ENCODE measurements around the gene SYCP2. TPM values are rescaled to one million over a fixed set of nuclear protein-coding genes. Genes with fewer than 3 reads are reported as not detected.

Gene SYCP2
- total RNA-seq, 1 experiment from 2014 or later: 0.40 TPM

- DNase-seq (ENCODE audit: low read depth): no peak
These were observed 11.7 kb upstream of the SYCP2 start for GRCh38 chr20:59945175-59945574.

DNA sequence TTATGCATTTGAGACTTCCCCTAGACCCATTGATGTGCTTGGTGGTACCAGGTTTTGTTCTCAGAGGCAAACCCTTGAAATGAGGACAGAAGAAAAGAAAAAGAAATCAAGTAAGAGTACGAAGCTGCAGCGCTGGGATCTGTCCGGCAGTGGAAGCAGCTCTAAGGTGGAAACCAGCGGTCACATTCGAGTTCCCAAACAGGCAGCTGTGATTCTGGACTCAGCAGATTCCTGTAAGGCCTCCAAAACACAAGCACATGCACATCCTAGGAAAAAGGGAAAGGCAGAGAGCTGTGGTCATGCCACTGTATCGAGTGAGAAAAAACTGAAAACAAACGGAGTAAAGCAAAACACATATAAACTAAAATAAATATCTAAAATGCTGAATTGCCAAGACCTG lies 11.3 kb upstream of the SYCP2 start:
- no peak for DNase-seq (ENCODE audit: low read depth)

DNA sequence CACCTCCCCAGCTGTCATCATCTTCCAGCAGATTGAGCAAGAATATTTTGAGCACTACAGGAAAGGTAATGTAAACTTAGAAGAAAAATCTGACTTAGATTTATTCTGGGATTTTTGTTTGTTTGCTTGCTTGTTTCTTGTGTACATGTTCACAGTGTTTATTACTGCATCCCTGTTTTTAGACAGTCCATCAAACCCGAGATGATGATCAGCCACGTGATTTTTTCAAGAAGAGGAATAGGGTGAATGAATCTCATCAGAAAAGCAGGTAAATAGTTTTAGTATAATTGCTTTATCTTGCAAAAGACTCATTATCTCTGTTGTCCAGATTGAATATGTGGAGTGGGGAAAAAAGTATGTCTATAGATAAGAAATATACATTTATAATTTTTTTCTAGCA lies 8.8 kb upstream of the SYCP2 start:
- DNase-seq (ENCODE audit: low read depth): no peak

DNA sequence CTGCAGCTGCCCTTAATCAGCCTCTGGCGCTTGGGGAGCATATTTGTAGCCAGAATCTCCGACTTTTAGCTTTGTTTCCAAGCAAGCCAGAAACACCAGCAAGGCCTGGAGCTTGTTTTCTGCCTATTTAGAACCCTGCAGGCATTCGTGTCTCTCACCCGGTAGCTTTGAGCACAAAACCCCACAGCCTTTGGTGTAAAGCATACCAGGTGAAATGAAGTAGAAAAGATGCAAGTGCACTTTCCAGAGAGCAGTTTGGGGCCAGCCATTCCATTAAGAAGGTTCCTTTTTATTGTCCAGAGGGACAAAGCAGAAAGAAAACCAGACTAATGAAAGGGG lies 7.5 kb upstream of the SYCP2 start:
- DNase-seq (ENCODE audit: low read depth): no peak

DNA sequence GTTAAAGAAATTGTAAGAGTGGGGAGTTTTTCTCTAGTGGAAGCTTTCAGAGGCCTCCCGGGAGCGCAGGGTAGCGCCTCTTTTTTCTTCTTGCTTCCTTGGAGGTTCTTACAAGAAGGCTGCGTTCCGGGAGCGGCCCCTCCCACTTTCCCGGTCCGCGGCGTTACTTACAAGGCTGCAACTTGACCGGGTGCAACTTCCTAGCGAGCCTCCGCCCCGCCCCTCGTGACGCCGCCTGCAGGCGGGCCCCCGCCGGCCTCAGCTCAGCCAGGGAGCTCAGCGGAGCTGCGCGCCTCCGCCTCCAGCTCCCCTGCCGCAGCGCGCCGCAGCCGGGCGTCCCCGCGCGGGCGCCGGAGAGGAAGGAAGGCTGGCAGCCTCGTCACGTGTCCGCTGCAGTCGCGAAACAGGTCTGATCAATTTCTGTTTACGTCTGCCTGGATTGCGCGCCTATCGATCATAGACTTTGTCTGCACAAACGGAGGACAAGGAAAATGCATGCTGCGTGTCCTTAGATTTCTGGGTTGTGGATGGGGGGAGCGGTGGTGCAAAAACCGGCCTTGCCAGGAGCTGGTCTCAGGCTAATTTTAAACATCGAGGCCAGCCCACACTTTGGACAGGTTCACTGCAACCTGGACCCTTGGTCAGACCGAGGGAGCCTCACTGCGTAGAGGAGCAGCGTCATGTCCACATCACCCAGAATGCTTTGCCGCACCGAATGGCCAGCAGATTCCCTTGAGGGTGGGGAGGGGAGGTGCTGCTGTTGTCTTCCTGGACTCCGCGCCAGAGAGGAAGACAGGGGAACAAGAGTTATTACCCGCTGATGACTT lies 6.9 kb upstream of the SYCP2 start, which contains the start of the genes FAM217B and PPP1R3D:
Gene FAM217B, plus strand, starts transcription at position 261 of the 827 bp plus-strand sequence. CDS start 3,555 bp downstream, outside the sequence.
Gene PPP1R3D, minus strand, starts transcription at position 177 of the 827 bp plus-strand sequence. CDS start 374 bp downstream, outside the sequence.
- peak; percentile 94 for DNase-seq (ENCODE audit: low read depth)

DNA sequence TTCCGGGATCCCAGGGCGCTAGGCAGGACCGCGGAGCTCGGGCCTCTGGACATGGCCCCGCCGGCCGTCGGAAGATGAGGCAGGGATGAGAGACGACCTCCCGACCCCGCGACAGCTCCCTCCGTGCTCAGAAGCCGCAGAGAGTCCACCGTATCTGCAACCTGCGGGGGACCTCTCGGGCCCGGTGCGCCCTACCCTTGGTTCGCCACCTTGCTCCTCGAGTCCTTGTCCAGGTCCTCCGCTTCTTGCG lies 6.4 kb upstream of the SYCP2 start:
- no peak for DNase-seq (ENCODE audit: low read depth)

DNA sequence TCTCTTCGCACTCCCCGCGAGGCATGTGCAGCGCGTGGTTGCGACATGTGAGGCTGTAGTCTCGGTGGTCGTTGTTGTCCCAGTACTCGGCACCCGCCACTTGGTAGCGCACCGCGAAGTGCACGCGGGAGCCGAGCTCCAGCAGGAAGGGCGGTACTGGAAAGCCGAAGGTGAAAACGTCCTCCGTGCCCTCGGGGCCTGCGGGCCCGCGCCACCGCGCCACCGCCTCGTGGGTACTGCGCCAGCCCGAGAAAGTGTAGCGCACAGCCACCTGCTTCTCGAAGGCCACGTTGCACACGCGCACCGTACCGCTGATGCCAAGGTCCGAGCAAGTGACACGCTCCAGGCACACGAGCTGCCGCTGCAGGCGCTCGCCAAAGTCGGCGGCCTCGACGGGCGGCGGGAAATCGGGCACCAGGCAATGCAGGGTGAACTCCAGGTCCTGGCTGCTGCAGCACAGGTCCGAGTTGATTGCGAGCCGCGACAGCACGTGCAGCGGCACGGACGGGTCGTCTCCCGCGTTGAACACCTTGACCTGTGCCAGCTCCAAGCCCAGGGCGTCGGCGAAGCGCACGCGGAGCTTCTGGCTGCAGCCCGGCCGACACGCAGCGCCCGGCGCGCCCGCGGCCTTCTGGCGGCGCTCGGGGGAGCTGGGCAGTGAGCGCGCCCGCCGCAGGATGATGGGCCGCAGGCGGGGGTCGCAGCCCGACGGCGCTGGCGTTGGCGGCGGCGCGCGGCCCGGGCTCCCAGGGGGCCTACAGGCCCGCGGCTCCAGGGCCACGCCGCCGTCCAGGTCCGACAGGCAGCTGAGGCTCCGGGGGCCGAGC lies 5.8 kb upstream of the SYCP2 start:
- no peak for DNase-seq (ENCODE audit: low read depth)

- DNase-seq (ENCODE audit: low read depth): no peak
These were observed 5.2 kb upstream of the SYCP2 start for GRCh38 chr20:59938696-59939051.

DNA sequence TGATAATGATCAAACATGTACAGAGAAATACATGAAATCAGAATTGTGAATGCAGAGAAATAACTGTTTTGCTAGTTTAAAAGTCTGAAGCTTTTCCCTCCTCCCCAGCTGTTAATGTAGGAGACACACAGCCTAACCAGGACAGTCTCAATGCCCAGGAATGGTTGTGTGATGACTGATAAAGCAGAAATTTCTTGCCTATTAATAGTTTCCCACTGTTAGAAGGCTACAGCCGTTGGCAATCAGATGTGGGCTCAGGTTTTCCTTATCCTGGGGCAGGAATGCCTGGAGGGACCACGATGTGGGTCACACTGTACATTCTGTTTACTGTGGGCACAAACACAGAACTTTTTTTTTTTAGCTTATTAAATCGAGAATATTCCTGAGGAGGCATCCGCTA lies 4.8 kb upstream of the SYCP2 start:
- DNase-seq (ENCODE audit: low read depth): peak; percentile 61

DNA sequence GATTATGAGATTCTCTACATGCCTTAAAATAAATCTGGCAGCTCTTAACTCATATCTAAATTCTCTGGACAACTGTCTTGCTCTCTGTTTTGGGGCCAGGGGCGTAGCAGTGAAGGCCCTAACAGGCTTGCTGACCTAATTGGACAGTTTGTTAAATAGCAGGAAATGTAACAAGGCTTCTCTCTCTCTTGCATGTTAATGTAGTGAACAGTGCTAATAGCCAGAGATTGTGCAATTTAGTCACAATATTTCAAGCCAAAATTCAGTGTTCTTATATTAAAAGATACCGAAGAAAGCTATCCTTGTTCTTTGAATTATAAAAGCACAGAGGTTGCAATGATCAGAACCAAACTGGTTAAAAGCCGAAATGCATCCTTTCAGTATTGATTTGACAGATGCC lies 3.7 kb upstream of the SYCP2 start:
- no peak for DNase-seq (ENCODE audit: low read depth)

- no peak for DNase-seq (ENCODE audit: low read depth)
These were observed 3.0 kb upstream of the SYCP2 start for GRCh38 chr20:59936409-59936808.

GRCh38 chr20:59935457-59936185 lies 2.2 kb upstream of the SYCP2 start:
- no peak for DNase-seq (ENCODE audit: low read depth)

DNA sequence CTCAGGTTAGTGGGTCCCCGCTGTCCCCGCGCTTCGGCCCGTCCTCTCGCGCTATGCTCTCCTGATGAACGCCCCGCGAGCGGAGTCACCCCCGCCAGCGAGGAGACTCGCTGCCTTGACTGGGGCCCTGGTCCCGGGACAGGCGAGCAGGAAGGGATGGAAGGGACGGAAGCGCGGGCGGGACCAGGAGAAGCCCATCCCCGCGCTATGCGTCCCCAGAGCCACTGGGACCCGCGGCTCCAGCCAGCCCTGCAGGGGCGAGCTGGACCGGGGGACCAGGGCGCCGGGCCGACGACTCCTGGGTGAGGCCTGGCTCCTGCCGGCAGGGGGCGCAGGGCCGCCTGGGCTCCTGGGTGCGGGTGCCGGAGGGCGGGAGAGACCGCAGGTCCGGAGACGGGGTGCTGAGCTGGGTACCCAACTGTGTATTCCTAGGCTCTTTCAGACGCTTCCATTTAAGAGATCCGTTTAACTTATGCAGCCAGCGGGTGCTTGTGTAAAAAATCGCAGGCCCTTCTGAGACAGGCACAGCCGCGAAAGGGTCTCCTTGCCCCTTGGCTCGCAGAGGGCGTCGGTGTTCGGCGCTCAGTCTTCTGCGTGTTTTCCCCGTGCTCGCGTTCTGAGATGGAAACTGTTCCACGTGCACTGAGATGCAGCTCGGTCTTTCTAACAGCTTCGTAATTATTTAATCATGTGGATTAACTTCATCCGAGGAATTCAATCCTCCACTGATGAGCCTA lies 580 bp upstream of the SYCP2 start:
- DNase-seq (ENCODE audit: low read depth): peak; percentile 17

DNA sequence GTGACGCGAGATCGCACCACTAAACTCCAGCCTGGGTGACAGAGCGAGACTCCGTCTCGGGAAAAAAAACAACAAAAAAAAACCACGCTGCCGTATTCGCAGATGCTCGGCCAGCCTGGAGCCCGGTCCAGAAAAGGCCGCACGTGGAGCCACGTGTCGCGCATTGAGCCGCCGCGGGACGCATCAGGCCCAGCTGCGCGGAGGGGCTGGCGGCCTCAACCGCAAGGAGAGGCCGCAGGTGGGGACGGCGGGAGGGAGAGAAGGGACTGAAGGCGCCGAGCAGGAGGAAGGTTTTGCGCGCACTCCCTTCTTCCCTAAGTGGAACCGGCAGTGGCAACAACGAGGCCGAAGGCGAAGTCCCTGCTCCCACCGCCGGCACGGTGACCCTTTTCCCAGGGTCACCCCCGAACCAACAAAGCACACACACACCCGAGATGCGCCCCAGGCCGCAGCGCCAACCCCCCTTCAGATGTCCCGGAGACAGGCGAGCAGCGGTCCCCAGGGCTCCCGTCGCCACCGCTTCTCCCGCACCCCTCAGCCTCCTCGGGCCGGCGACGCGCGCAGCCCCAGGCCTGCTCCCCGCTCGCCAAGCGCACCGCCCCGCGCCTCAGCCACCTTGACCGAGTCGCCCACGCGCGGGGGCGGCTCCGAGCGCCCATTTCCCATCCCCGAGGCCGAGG lies 681 bp downstream of the SYCP2 start:
- DNase-seq (ENCODE audit: low read depth): no peak

- DNase-seq (ENCODE audit: low read depth): no peak
These were observed 1.7 kb downstream of the SYCP2 start for GRCh38 chr20:59931511-59932312.

- DNase-seq (ENCODE audit: low read depth): no peak
These were observed 7.5 kb downstream of the SYCP2 start for GRCh38 chr20:59925899-59926298.

GRCh38 chr20:59925359-59925758 lies 8.1 kb downstream of the SYCP2 start:
- no peak for DNase-seq (ENCODE audit: low read depth)

- no peak for DNase-seq (ENCODE audit: low read depth)
These were observed 9.9 kb downstream of the SYCP2 start for GRCh38 chr20:59923514-59923913.

GRCh38 chr20:59920944-59921343 lies 12.5 kb downstream of the SYCP2 start:
- peak; percentile 51 for DNase-seq (ENCODE audit: low read depth)

DNA sequence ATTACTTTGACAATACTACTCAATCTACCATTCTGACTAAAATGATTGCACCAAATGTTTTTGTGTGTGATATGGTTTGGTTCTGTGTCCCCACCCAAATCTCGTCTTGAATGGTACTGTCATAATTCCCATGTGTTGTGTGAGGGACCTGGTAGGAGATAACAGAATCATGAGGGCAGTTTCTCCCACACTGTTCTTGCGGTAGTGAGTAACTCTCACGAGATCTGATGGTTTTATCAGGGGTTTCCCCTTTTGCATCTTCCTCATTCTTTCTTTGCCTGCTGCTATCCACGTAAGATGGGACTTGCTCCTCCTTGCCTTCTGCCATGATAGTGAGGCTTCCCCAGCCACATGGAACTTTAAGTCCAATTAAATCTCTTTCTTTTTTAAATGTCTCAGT lies 20.8 kb downstream of the SYCP2 start:
- DNase-seq (ENCODE audit: low read depth): peak; percentile 16
